Calu3 (cell line): ENCODE data around the gene CFAP97D1. TPM values are rescaled to one million over a fixed set of nuclear protein-coding genes. Genes with fewer than 3 reads are reported as not detected.

Experiments used
- BruUV-seq: library from RNA; stranded (reverse); fragments of 400-500 nt; replicated peaks from 2 replicates; lab custom pipeline; 2021; lab: Mats Ljungman, UMichigan
- CTCF ChIA-PET: fragments of 300-600 bp; sonication (Branson Sonifier 250); formaldehyde crosslinking; loops from one replicate; lab custom pipeline; 2022; ENCODE audit warnings: antibody characterized with exemption; lab: Charles Lee
- DNase-seq: peaks from one replicate; pipeline ENCODE4 v3.0.0; 2022
- H3K27ac Mint-ChIP-seq: one replicate; pipeline ENCODE4 v1.8.0; 2022; ENCODE audit warnings: mixed read lengths; ENCODE audit not compliant: unreplicated experiment
- H3K27me3 Mint-ChIP-seq: one replicate; pipeline ENCODE4 v1.8.0; 2022; ENCODE audit warnings: mixed read lengths; ENCODE audit not compliant: unreplicated experiment
- H3K36me3 Mint-ChIP-seq: one replicate; pipeline ENCODE4 v1.8.0; 2022; ENCODE audit warnings: mild to moderate bottlenecking, moderate library complexity, mixed read lengths; ENCODE audit not compliant: insufficient read depth, unreplicated experiment
- H3K4me1 Mint-ChIP-seq: one replicate; pipeline ENCODE4 v1.8.0; 2022; ENCODE audit warnings: mild to moderate bottlenecking, low read depth, mixed read lengths; ENCODE audit not compliant: unreplicated experiment
- H3K4me3 Mint-ChIP-seq: one replicate; pipeline ENCODE4 v1.8.0; 2022; ENCODE audit warnings: mild to moderate bottlenecking, low read depth, moderate library complexity, mixed read lengths; ENCODE audit not compliant: unreplicated experiment
- H3K9me3 Mint-ChIP-seq: one replicate; pipeline ENCODE4 v1.8.0; 2022; ENCODE audit warnings: low read depth, mixed read lengths; ENCODE audit not compliant: unreplicated experiment
- CTCF ChIP-seq: fragments of 200-600 bp; IDR thresholded peaks from one replicate; pipeline ENCODE4 v1.8.0; 2022; ENCODE audit warnings: antibody characterized with exemption; ENCODE audit not compliant: unreplicated experiment
- intact Hi-C: fragments of 100-400 bp; cut with micrococcal nuclease; formaldehyde crosslinking; loops from one replicate; pipeline ENCODE4 v1.10.0; 2022; ENCODE audit not compliant: unreplicated experiment
- total RNA-seq: library from RNA; stranded (reverse); gene quantifications from 2 replicates; pipeline ENCODE4 v1.2.3, GENCODE V29; 2022

The CFAP97D1 gene
- total RNA-seq, 1 experiment from 2014 or later = not detected

DNA sequence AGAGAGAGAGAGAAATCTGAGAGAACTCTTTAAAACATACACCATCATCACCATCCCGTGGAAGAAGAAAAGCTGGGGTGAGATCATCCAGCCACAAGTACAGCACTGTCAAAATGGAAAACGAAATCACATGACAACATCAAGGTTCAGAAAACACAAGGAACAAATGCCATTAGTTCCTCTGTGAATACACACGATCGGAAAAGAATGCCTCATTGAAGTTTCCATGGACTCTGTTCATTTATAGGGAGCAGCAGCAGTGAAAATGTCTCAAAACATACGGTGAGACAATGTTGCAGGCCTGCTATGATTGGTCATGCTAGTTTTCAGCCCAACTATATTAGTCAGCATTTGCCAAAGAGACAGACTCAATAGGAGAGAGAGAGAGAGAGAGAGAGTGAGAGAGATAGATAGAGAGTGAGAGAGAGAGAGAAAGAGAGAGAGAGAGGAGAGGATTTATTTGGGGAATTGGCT is 4.4 kb downstream of the CFAP97D1 start:
- Mint-ChIP-seq H3K4me1 (no peaks in the 10 kb centered on the region), H3K36me3 (no peaks in the 10 kb centered on the region), H3K4me3 (no peak overlapping the region), H3K27me3 (peaks cover 59% of the 10 kb centered on the region), H3K9me3 (peaks cover 3% of the 10 kb centered on the region), H3K27ac (no peak overlapping the region)
- CTCF ChIA-PET = no interaction called here
- intact Hi-C loops = loop anchor here (5.0 kb wide), 1 partner anchor 63 kb away; the partner anchor contains the start of gene CD300LG
- no TSS peak for BruUV-seq
- no peak for DNase-seq
- no peak for TF ChIP-seq CTCF

- H3K27ac Mint-ChIP-seq = no peak overlapping the region
- H3K9me3 Mint-ChIP-seq = peaks cover 4% of the 10 kb centered on the region
- BruUV-seq = no TSS peak
- H3K27me3 Mint-ChIP-seq = peaks cover 28% of the 10 kb centered on the region
- CTCF ChIA-PET = interaction anchor here (1.0 to 1.5 kb wide), 2 partner anchors 59 to 70 kb away, joined by 3 to 4 read pairs; partner anchors contain the start of gene CD300LG
- no peak for DNase-seq
- no peak for TF ChIP-seq CTCF
- H3K4me1 Mint-ChIP-seq = peaks cover 12% of the 10 kb centered on the region
- intact Hi-C loops = loop anchor here (5.0 kb wide), 1 partner anchor 60 kb away; the partner anchor contains the start of gene CD300LG
- no peak overlapping the region for H3K4me3 Mint-ChIP-seq
- no peaks in the 10 kb centered on the region for H3K36me3 Mint-ChIP-seq
Observed at GRCh38 chr17:43787728-43788127, 7.5 kb downstream of the CFAP97D1 start.

DNA sequence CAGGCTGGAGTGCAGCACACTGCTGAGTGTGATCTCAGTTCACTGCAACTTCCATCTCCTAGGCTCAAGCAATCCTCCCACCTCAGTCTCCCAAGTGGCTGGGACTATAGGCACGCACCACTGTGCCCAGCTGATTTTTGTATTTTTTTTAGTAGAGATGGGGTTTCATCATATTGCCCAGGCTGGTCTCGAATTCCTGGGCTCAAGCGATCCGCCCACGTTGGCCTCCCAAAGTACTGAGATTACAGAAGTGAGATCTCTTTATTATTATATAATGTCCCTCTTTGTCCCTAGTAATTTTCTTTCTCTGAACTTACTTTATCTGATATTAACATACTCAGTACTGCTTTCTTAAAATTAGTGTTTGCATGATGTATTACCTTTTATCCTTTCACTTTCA is 8.3 kb downstream of the CFAP97D1 start:
- peaks cover 4% of the 10 kb centered on the region for H3K9me3 Mint-ChIP-seq
- H3K4me1 Mint-ChIP-seq = peaks cover 12% of the 10 kb centered on the region
- no peak overlapping the region for H3K4me3 Mint-ChIP-seq
- no peak overlapping the region for H3K27ac Mint-ChIP-seq
- peaks cover 20% of the 10 kb centered on the region for H3K27me3 Mint-ChIP-seq
- CTCF ChIA-PET = interaction anchor here (0.7 kb wide), 1 partner anchor 205 kb away, joined by 3 read pairs; no protein-coding TSS in a partner anchor
- no peak for TF ChIP-seq CTCF
- intact Hi-C loops = loop anchor here (5.0 kb wide), 1 partner anchor 59 kb away; the partner anchor contains the start of gene CD300LG
- no peak for DNase-seq
- no peaks in the 10 kb centered on the region for H3K36me3 Mint-ChIP-seq
- no TSS peak for BruUV-seq

- CTCF ChIA-PET = interaction anchor here (0.7 to 2.0 kb wide), 2 partner anchors 57 to 390 kb away, joined by 4 to 10 read pairs; no protein-coding TSS in a partner anchor
Observed at GRCh38 chr17:43789482-43789881, 9.2 kb downstream of the CFAP97D1 start.

More at GRCh38 chr17:43789482-43789881, 9.2 kb downstream of the CFAP97D1 start:
- H3K27me3 Mint-ChIP-seq = peaks cover 19% of the 10 kb centered on the region
- no peak for TF ChIP-seq CTCF
- peaks cover 12% of the 10 kb centered on the region for H3K4me1 Mint-ChIP-seq
- no peak overlapping the region for H3K27ac Mint-ChIP-seq
- intact Hi-C loops = loop anchor here (5.0 kb wide), 1 partner anchor 58 kb away; the partner anchor contains the start of gene CD300LG
- H3K9me3 Mint-ChIP-seq = peaks cover 4% of the 10 kb centered on the region
- DNase-seq = no peak
- H3K36me3 Mint-ChIP-seq = no peaks in the 10 kb centered on the region
- no peak overlapping the region for H3K4me3 Mint-ChIP-seq
- no TSS peak for BruUV-seq
